HL-60 (cell line): ENCODE data around the gene GTPBP3.
"Not testable (repeated sequence)": the region's sequence is repeated elsewhere in the genome, so short reads cannot be mapped to it uniquely, and the experiment has no call there.

Experiments
- DNase-seq, 2 experiments: peaks; one replicate each; pipeline ENCODE4 v3.0.0-alpha.2; 2010 to 2020; ENCODE audit warnings: low read depth in 1 of 2, low spot score in 1 of 2
- H3K27ac ChIP-seq: fragments of 250-450 bp; sonication (Bioruptor Pico); replicated peaks from 2 replicates; pipeline ENCODE4 v1.5.1; 2020; ENCODE audit warnings: mild to moderate bottlenecking, moderate library complexity
- H3K27me3 ChIP-seq: fragments of 250-450 bp; sonication (Bioruptor Pico); 2 replicates; pipeline ENCODE4 v1.5.1; 2021; ENCODE audit warnings: mild to moderate bottlenecking, moderate library complexity; ENCODE audit not compliant: insufficient read depth, poor library complexity, severe bottlenecking
- H3K4me3 ChIP-seq: replicated peaks from 2 replicates; pipeline ENCODE4 v1.5.1; 2011; ENCODE audit warnings: mild to moderate bottlenecking, control low read depth, low read length; ENCODE audit not compliant: insufficient read depth
- CTCF ChIP-seq: IDR thresholded peaks from one replicate; pipeline ENCODE4 v1.5.1; 2011; ENCODE audit warnings: low read length, control low read depth, inconsistent platforms; ENCODE audit not compliant: insufficient read depth
- GABPA ChIP-seq: IDR thresholded peaks from 2 replicates; pipeline ENCODE4 v1.6.1; 2012; ENCODE audit warnings: low read depth
- POLR2AphosphoS5 ChIP-seq: IDR thresholded peaks from 2 replicates; pipeline ENCODE4 v1.6.1; 2012; ENCODE audit warnings: low read depth
- REST ChIP-seq: IDR thresholded peaks from 2 replicates; pipeline ENCODE4 v1.6.1; 2012; ENCODE audit warnings: low read depth; ENCODE audit not compliant: insufficient replicate concordance
- SPI1 ChIP-seq: IDR thresholded peaks from 2 replicates; pipeline ENCODE4 v1.6.1; 2012; ENCODE audit warnings: low read depth, mild to moderate bottlenecking, borderline replicate concordance

Gene GTPBP3

DNA sequence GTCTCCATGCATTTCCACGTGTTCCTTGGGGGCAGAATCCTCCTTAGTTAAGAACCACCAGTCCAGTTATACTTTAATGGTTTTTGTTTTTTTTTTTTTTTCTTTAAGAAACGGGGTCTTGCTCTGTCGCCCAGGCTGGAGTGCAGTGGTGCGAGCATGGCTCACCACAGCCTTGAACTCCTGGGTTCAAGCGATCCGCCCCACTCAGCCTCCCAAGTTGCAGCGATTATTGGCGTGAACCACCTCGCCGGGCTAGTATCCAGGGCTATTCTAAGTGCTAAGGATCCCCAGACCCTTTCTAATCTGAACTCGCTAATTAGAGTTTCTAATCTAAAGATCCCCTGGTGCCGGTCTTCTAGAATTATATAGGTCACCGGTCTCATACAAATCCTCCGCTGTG, 43.7 kb upstream of the GTPBP3 start:
- Histone ChIP-seq H3K27ac (no peak overlapping the region), H3K4me3 (no peak overlapping the region), H3K27me3 (no peaks in the 10 kb centered on the region)
- no peak for DNase-seq
- no peak for TF ChIP-seq CTCF
- TF ChIP-seq GABPA = no peak
- TF ChIP-seq REST = no peak
- no peak for TF ChIP-seq SPI1
- no peak for TF ChIP-seq POLR2AphosphoS5

GRCh38 chr19:17294051-17294891, 43.1 kb upstream of the GTPBP3 start:
- TF ChIP-seq CTCF (no peak), POLR2AphosphoS5 (no peak), REST (no peak), GABPA (no peak), SPI1 (no peak)
- DNase-seq = no peak
- Histone ChIP-seq H3K27me3 (no peaks in the 10 kb centered on the region), H3K4me3 (no peak overlapping the region), H3K27ac (no peak overlapping the region)

- H3K27ac ChIP-seq, H3K27me3 ChIP-seq, H3K4me3 ChIP-seq: not testable (repeated sequence)
- peak in 1 of 2 experiments; percentile 28 for DNase-seq
Observed at GRCh38 chr19:17295551-17295950, 41.8 kb upstream of the GTPBP3 start.

- DNase-seq = no peak
- no peaks in the 10 kb centered on the region for H3K27me3 ChIP-seq
- H3K27ac ChIP-seq = no peak overlapping the region
- TF ChIP-seq SPI1 (no peak), GABPA (no peak), REST (no peak), POLR2AphosphoS5 (no peak)
- no peak overlapping the region for H3K4me3 ChIP-seq
Observed at GRCh38 chr19:17296273-17296672, 41.1 kb upstream of the GTPBP3 start.
